Tibial nerve (tissue), 4 donors: Measurements from ENCODE around the gene ANKRD53. TPM values are rescaled to one million over a fixed set of nuclear protein-coding genes. Genes with fewer than 3 reads are reported as not detected.

Experiments
- DNase-seq, 2 donors: peaks; one replicate each; pipeline ENCODE4 v3.0.0-alpha.2; 2019; ENCODE audit warnings: low spot score in 2 of 2
- H3K27ac ChIP-seq, 4 donors: fragments of 200-600 bp; sonication (generic) in 3 of 4; one replicate each; pipeline ENCODE4 v1.5.1; 2017 to 2019; ENCODE audit warnings: mild to moderate bottlenecking in 1 of 4
- H3K27me3 ChIP-seq, 2 donors: fragments of 200-600 bp; sonication (generic) in 1 of 2; one replicate each; pipeline versions ENCODE4 v1.5.1 to v1.6.0; 2017 to 2019
- H3K36me3 ChIP-seq, 3 donors: fragments of 200-600 bp; sonication (generic); one replicate each; pipeline ENCODE4 v1.5.1; 2018 to 2019
- H3K4me1 ChIP-seq, 4 donors: fragments of 200-600 bp; sonication (generic) in 3 of 4; one replicate each; pipeline ENCODE4 v1.5.1; 2017 to 2019
- H3K4me3 ChIP-seq, 4 donors: fragments of 200-600 bp; sonication (generic) in 3 of 4; one replicate each; pipeline ENCODE4 v1.5.1; 2017 to 2019; ENCODE audit warnings: mild to moderate bottlenecking in 1 of 4, moderate library complexity in 1 of 4
- H3K9me3 ChIP-seq, 4 donors: fragments of 200-600 bp; sonication (generic) in 3 of 4; one replicate each; pipeline ENCODE4 v1.5.1; 2017 to 2019
- CTCF ChIP-seq, 5 experiments: fragments of 200-600 bp in 3 of 5; fragments of 450-650 bp in 2 of 5; sonication (generic) in 3 of 5; IDR thresholded peaks; one replicate each; pipeline ENCODE4 v1.5.1; 2016 to 2019; ENCODE audit warnings: antibody characterized with exemption in 5 of 5, mild to moderate bottlenecking in 3 of 5, moderate library complexity in 2 of 5
- EP300 ChIP-seq, 2 donors: sonication (generic); formaldehyde crosslinking; IDR thresholded peaks; one replicate each; pipeline ENCODE4 v1.6.1; 2017; ENCODE audit warnings: antibody characterized with exemption in 2 of 2, mild to moderate bottlenecking in 1 of 2
- POLR2A ChIP-seq, 2 donors: fragments of 450-650 bp; IDR thresholded peaks; one replicate each; pipeline ENCODE4 v1.6.1; 2017; ENCODE audit warnings: antibody characterized with exemption in 2 of 2, mild to moderate bottlenecking in 2 of 2, moderate library complexity in 2 of 2
- WGBS, 2 donors: methylation state at CpG; one replicate each; pipeline ENCODE4 v1.1.5; 2018; 5-methylcytosine and 5-hydroxymethylcytosine counted together
- total RNA-seq, 4 donors: library from RNA; depleted of rRNA; stranded (reverse); fragments of >200 nt; gene quantifications; one replicate each; pipeline ENCODE4 v1.1.0, GENCODE V29; 2016

ANKRD53 gene, protein sequence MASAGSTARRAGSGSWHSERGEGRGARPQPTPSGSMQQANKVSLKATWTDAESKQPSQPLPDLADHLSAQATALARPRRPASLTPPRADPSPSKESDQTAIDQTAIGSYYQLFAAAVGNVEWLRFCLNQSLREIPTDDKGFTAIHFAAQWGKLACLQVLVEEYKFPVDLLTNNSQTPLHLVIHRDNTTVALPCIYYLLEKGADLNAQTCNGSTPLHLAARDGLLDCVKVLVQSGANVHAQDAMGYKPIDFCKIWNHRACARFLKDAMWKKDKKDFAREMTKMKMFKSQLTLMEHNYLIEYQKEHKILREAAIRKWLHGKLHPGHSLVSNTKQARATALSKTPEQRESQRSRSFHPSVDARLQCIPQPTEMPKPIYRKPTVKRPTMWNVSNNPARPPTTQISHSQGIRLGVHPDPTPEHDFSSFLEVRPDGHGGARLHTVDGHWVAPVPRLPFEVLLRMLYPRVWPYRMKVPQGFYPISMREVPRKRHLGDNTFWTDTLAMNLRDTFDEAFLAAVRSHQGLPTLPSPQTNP
- total RNA-seq, result 1 to 10 TPM; 1.3 to 9.0 (median 2.7) TPM

DNA sequence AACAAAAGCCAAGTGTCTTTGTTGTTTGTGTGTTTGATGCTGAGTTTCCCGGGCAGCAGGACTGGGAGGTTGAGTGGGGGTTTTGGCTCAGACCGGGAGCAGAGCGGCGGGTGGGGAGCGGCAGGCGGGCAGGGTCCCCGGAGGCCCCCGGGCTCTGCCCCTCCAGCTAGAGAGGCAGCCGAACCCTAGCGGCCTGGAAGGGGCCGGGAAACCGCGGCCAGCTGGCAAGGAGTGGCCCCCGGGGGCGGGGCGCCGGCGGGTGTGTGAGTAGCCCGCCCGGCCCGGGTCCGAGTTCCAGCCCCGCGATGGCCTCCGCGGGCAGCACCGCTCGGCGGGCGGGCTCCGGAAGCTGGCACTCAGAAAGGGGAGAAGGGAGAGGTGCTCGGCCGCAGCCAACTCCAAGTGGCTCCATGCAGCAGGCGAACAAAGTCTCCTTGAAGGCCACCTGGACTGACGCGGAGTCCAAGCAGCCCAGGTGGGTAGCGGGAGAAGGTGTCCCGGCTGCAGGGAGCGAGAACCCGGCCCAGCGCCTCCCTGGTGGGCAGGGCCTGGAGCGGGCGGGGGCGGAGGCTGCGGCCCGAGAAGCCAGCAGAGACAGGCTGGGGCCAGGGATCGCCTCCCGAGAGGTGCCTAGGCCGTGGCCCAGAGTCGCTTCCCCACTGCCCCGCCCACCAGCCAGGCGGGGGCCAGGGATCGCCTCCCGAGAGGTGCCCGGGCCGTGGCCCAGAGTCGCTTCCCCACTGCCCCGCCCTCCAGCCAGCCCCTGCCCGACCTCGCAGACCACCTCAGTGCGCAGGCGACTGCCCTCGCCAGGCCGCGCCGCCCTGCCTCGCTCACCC is at the start of gene ANKRD53:
ANKRD53 (plus strand) TSS at position 290 of the 839 bp plus-strand sequence; CDS start at position 306, 16 bp downstream.
- Histone ChIP-seq H3K36me3 (peaks cover 0 to 16% (median 0%) of the 10 kb centered on the region in 3 donors), H3K27me3 (no peaks in the 10 kb centered on the region), H3K9me3 (no peaks in the 10 kb centered on the region), H3K27ac (peak within 1 kb of the TSS; percentile 82 to 90 (median 88)), H3K4me1 (peaks cover 0 to 27% (median 11%) of the 10 kb centered on the region in 4 donors), H3K4me3 (peak within 1 kb of the TSS; percentile 48 to 83 (median 54))
- no peak for TF ChIP-seq CTCF (IDR thresholded peaks at IDR 0.05)
- TF ChIP-seq EP300 (IDR thresholded peaks at IDR 0.05), result no peak
- no peak for TF ChIP-seq POLR2A (IDR thresholded peaks at IDR 0.05)
- peak in 1 of 2 donors; percentile 18 for DNase-seq
- WGBS, 2 donors, result 1 to 7% methylated on average over 9 to 49 of the region's 67 CpGs

- 88 to 89% methylated on average over 4 of the region's 4 CpGs for WGBS, 2 donors
- no peak for TF ChIP-seq CTCF (IDR thresholded peaks at IDR 0.05)
- no peak for TF ChIP-seq EP300 (IDR thresholded peaks at IDR 0.05)
- no peak for TF ChIP-seq POLR2A (IDR thresholded peaks at IDR 0.05)
- Histone ChIP-seq H3K36me3 (no peaks in the 10 kb centered on the region), H3K27me3 (peaks cover 0 to 3% of the 10 kb centered on the region in 2 donors), H3K9me3 (no peaks in the 10 kb centered on the region), H3K27ac (no peak overlapping the region), H3K4me3 (no peak overlapping the region), H3K4me1 (no peaks in the 10 kb centered on the region)
- no peak for DNase-seq
These were observed 47.8 kb upstream of the ANKRD53 start for GRCh38 chr2:70930371-70931329.

- DNase-seq, result no peak
- Histone ChIP-seq H3K36me3 (no peaks in the 10 kb centered on the region), H3K4me1 (no peaks in the 10 kb centered on the region), H3K27me3 (peaks cover 0 to 9% of the 10 kb centered on the region in 2 donors), H3K9me3 (no peaks in the 10 kb centered on the region), H3K27ac (no peak overlapping the region), H3K4me3 (no peak overlapping the region)
- 71 to 74% methylated on average over 8 to 9 of the region's 9 CpGs for WGBS, 2 donors
- TF ChIP-seq POLR2A (IDR thresholded peaks at IDR 0.05), result no peak
- TF ChIP-seq CTCF (IDR thresholded peaks at IDR 0.05), result no peak
- no peak for TF ChIP-seq EP300 (IDR thresholded peaks at IDR 0.05)
These were observed 46.9 kb upstream of the ANKRD53 start for GRCh38 chr2:70931376-70932000.

- DNase-seq, result no peak
- TF ChIP-seq EP300 (IDR thresholded peaks at IDR 0.05) (no peak), POLR2A (IDR thresholded peaks at IDR 0.05) (no peak), CTCF (IDR thresholded peaks at IDR 0.05) (no peak)
- H3K4me1 ChIP-seq, result no peaks in the 10 kb centered on the region
- no peaks in the 10 kb centered on the region for H3K36me3 ChIP-seq
- peaks cover 0 to 9% of the 10 kb centered on the region in 2 donors for H3K27me3 ChIP-seq
- no peaks in the 10 kb centered on the region for H3K9me3 ChIP-seq
- WGBS, 2 donors, result 85 to 95% methylated on average over 19 to 20 of the region's 21 CpGs
- H3K27ac ChIP-seq, result no peak overlapping the region
- H3K4me3 ChIP-seq, result no peak overlapping the region
These were observed 45.7 kb upstream of the ANKRD53 start for GRCh38 chr2:70932631-70933230.
